H1 (cell line): ENCODE measurements around the gene GPC6. TPM values are rescaled to one million over a fixed set of nuclear protein-coding genes. Genes with fewer than 3 reads are reported as not detected.

Source experiments
- CTCF ChIA-PET: fragments of 300-600 bp; sonication (Branson Sonifier 250); formaldehyde crosslinking; loops from one replicate; lab custom pipeline; 2021; ENCODE audit not compliant: partially characterized antibody; lab: Charles Lee
- POLR2A ChIA-PET: fragments of 300-600 bp; sonication (Branson Sonifier 250); formaldehyde crosslinking; loops from one replicate; lab custom pipeline; 2021; ENCODE audit warnings: inconsistent platforms; ENCODE audit not compliant: partially characterized antibody; lab: Charles Lee
- DNase-seq, 2 experiments: peaks; one replicate each; pipeline versions ENCODE4 v3.0.0 to v3.0.0-alpha.2; 2010 to 2022; ENCODE audit warnings: low spot score in 2 of 2, low read depth in 1 of 2, mixed read lengths in 1 of 2
- FAIRE-seq: peaks from 2 replicates; lab custom pipeline; 2011; peaks lifted over from hg19 to GRCh38; lab: Jason Lieb, UNC
- H2AFZ ChIP-seq: 2 replicates; pipeline ENCODE4 v1.8.1; 2012; ENCODE audit warnings: low read length, inconsistent platforms
- H2AK5ac ChIP-seq: 2 replicates; pipeline ENCODE4 v1.6.1; 2013; ENCODE audit warnings: low read depth, low read length
- H2BK120ac ChIP-seq: replicated peaks from 2 replicates; pipeline ENCODE3; 2013; ENCODE audit warnings: low read depth, low read length, inconsistent platforms
- H2BK12ac ChIP-seq: 2 replicates; pipeline ENCODE4 v1.6.1; 2013; ENCODE audit warnings: low read depth, low read length
- H2BK15ac ChIP-seq: 2 replicates; pipeline ENCODE4 v1.6.1; 2013; ENCODE audit warnings: low read length
- H2BK20ac ChIP-seq: 2 replicates; pipeline ENCODE4 v1.6.1; 2013; ENCODE audit warnings: low read length
- H2BK5ac ChIP-seq: 2 replicates; pipeline ENCODE4 v1.6.1; 2013; ENCODE audit warnings: low read depth, low read length
- H3K14ac ChIP-seq: 2 replicates; pipeline ENCODE4 v1.6.1; 2013; ENCODE audit warnings: inconsistent platforms; ENCODE audit not compliant: insufficient read length
- H3K18ac ChIP-seq: 2 replicates; pipeline ENCODE4 v1.6.1; 2013; ENCODE audit warnings: low read length; ENCODE audit errors: extremely low read depth
- H3K23ac ChIP-seq: 2 replicates; pipeline ENCODE4 v1.6.1; 2013; ENCODE audit warnings: inconsistent platforms; ENCODE audit not compliant: insufficient read length
- H3K23me2 ChIP-seq: 2 replicates; pipeline ENCODE4 v1.6.1; 2013; ENCODE audit warnings: low read depth, low read length
- H3K27ac ChIP-seq: 2 replicates; pipeline ENCODE4 v1.6.1; 2011; ENCODE audit warnings: low read depth, low read length, inconsistent platforms
- H3K27me3 ChIP-seq, 4 experiments: replicated peaks in 1 of 4; 1 replicate in 1 of 4; 2 replicates in 3 of 4; pipeline versions ENCODE4 v1.6.1 to v1.8.1; 2011 to 2013; ENCODE audit warnings: low read length in 3 of 4, mild to moderate bottlenecking in 3 of 4, inconsistent platforms in 2 of 4, mixed read lengths in 2 of 4, moderate library complexity in 1 of 4; ENCODE audit not compliant: control insufficient read depth in 3 of 4, insufficient read depth in 3 of 4; ENCODE audit errors: extremely low read depth in 1 of 4
- H3K36me3 ChIP-seq, 4 experiments: 2 replicates each; pipeline versions ENCODE4 v1.6.1 to v1.8.1; 2011 to 2013; ENCODE audit warnings: mild to moderate bottlenecking in 4 of 4, low read length in 3 of 4, moderate library complexity in 2 of 4, control low read depth in 1 of 4, inconsistent platforms in 1 of 4; ENCODE audit not compliant: insufficient read depth in 4 of 4, control insufficient read depth in 2 of 4
- H3K4ac ChIP-seq: replicated peaks from 2 replicates; pipeline ENCODE3; 2013; ENCODE audit warnings: low read length, low read depth, mixed read lengths, inconsistent platforms; ENCODE audit not compliant: insufficient read length
- H3K4me1 ChIP-seq, 4 experiments: replicated peaks in 1 of 4; 1 replicate in 1 of 4; 2 replicates in 3 of 4; pipeline versions ENCODE4 v1.6.1 to v1.8.1; 2011 to 2013; ENCODE audit warnings: low read length in 3 of 4, inconsistent platforms in 2 of 4, mixed read lengths in 1 of 4; ENCODE audit not compliant: insufficient read depth in 4 of 4, control insufficient read depth in 3 of 4
- H3K4me2 ChIP-seq, 2 experiments: 2 replicates each; pipeline versions ENCODE4 v1.6.1 to v1.8.1; 2011 to 2013; ENCODE audit warnings: low read depth in 2 of 2, low read length in 2 of 2, control low read depth in 1 of 2, inconsistent platforms in 1 of 2, mild to moderate bottlenecking in 1 of 2; ENCODE audit not compliant: insufficient read depth in 1 of 2
- H3K4me3 ChIP-seq, 4 experiments: fragments of 200-600, 300-600 bp in 1 of 4; sonication (generic), shearing (Covaris generic), sonication (Bioruptor Twin) in 1 of 4; 2 replicates each; pipeline versions ENCODE4 v1.5.1 to v1.8.1; 2011 to 2016; ENCODE audit warnings: low read length in 4 of 4, low read depth in 3 of 4, control low read depth in 2 of 4, inconsistent platforms in 2 of 4, mild to moderate bottlenecking in 2 of 4, mixed read lengths in 1 of 4, moderate library complexity in 1 of 4; ENCODE audit not compliant: insufficient read depth in 2 of 4; ENCODE audit errors: extremely low read depth in 1 of 4
- H3K56ac ChIP-seq: replicated peaks from 2 replicates; pipeline ENCODE3; 2013; ENCODE audit warnings: low read depth, mild to moderate bottlenecking, mixed read lengths, low read length, inconsistent platforms; ENCODE audit not compliant: insufficient read length
- H3K79me1 ChIP-seq: 2 replicates; pipeline ENCODE4 v1.6.1; 2013; ENCODE audit warnings: low read depth, low read length, control low read depth
- H3K79me2 ChIP-seq, 2 experiments: 2 replicates each; pipeline versions ENCODE4 v1.6.1 to v1.8.1; 2012 to 2013; ENCODE audit warnings: low read length in 2 of 2, mild to moderate bottlenecking in 2 of 2, inconsistent platforms in 1 of 2; ENCODE audit not compliant: insufficient read depth in 2 of 2, control insufficient read depth in 1 of 2
- H3K9ac ChIP-seq, 4 experiments: replicated peaks in 1 of 4; 1 replicate in 1 of 4; 2 replicates in 3 of 4; pipeline versions ENCODE4 v1.6.1 to v1.8.1; 2011 to 2013; ENCODE audit warnings: low read depth in 3 of 4, low read length in 3 of 4, control low read depth in 2 of 4, mild to moderate bottlenecking in 2 of 4, moderate library complexity in 2 of 4, inconsistent platforms in 1 of 4; ENCODE audit errors: extremely low read depth in 1 of 4
- H3K9me3 ChIP-seq, 2 experiments: 2 replicates each; pipeline versions ENCODE4 v1.6.1 to v1.8.1; 2012 to 2013; ENCODE audit warnings: mild to moderate bottlenecking in 2 of 2, moderate library complexity in 2 of 2, control low read depth in 1 of 2, inconsistent platforms in 1 of 2, low read depth in 1 of 2, low read length in 1 of 2, mixed read lengths in 1 of 2; ENCODE audit not compliant: insufficient read depth in 2 of 2
- H4K20me1 ChIP-seq, 2 experiments: replicated peaks in 1 of 2; 2 replicates each; pipeline versions ENCODE3 to v1.8.1; 2011 to 2013; ENCODE audit warnings: inconsistent platforms in 2 of 2, low read length in 2 of 2, mild to moderate bottlenecking in 1 of 2; ENCODE audit not compliant: insufficient read depth in 2 of 2, control insufficient read depth in 1 of 2
- H4K5ac ChIP-seq: 2 replicates; pipeline ENCODE4 v1.6.1; 2013; ENCODE audit warnings: low read length, low read depth, mixed read lengths, inconsistent platforms; ENCODE audit not compliant: insufficient read length
- H4K8ac ChIP-seq: 2 replicates; pipeline ENCODE4 v1.8.0; 2013; ENCODE audit warnings: mild to moderate bottlenecking, moderate library complexity, low read length, inconsistent platforms; ENCODE audit not compliant: insufficient read depth; ENCODE audit errors: extremely low read depth
- H4K91ac ChIP-seq: replicated peaks from 2 replicates; pipeline ENCODE3; 2013; ENCODE audit warnings: low read length, mixed read lengths, inconsistent platforms; ENCODE audit not compliant: insufficient read length
- ATF2 ChIP-seq: IDR thresholded peaks from 2 replicates; pipeline ENCODE4 v1.6.1; 2012; ENCODE audit warnings: low read length, inconsistent platforms
- CREB1 ChIP-seq: IDR thresholded peaks from 2 replicates; pipeline ENCODE4 v1.6.1; 2012; ENCODE audit warnings: inconsistent platforms
- CTBP2 ChIP-seq: IDR thresholded peaks from 2 replicates; pipeline ENCODE4 v1.7.0; 2011; ENCODE audit warnings: borderline replicate concordance, mild to moderate bottlenecking, moderate library complexity, mixed read lengths, low read length; ENCODE audit not compliant: insufficient read depth, insufficient read length
- EP300 ChIP-seq, 2 experiments: IDR thresholded peaks; 1 replicate in 1 of 2; 2 replicates in 1 of 2; pipeline ENCODE4 v1.6.1; 2011 to 2012; ENCODE audit warnings: low read depth in 2 of 2, low read length in 2 of 2, mild to moderate bottlenecking in 2 of 2, borderline replicate concordance in 1 of 2, inconsistent platforms in 1 of 2, moderate library complexity in 1 of 2
- GABPA ChIP-seq: IDR thresholded peaks from 2 replicates; pipeline ENCODE4 v1.6.1; 2011; ENCODE audit warnings: mild to moderate bottlenecking, low read length, moderate library complexity, borderline replicate concordance; ENCODE audit not compliant: insufficient read depth
- GTF2F1 ChIP-seq: IDR thresholded peaks from 2 replicates; pipeline ENCODE4 v1.6.1; 2012; ENCODE audit warnings: low read depth, low read length, improper control_type of control experiment, borderline replicate concordance
- JUN ChIP-seq: IDR thresholded peaks from 2 replicates; pipeline ENCODE4 v1.6.1; 2011; ENCODE audit warnings: low read depth, mild to moderate bottlenecking, improper control_type of control experiment, low read length
- TAF7 ChIP-seq: optimal IDR thresholded peaks from 2 replicates; pipeline ENCODE3; 2011; ENCODE audit warnings: low read depth, mild to moderate bottlenecking, inconsistent platforms, low read length, moderate library complexity, borderline replicate concordance
- TBP ChIP-seq: IDR thresholded peaks from 2 replicates; pipeline ENCODE4 v1.6.1; 2011; ENCODE audit warnings: low read depth, low read length, improper control_type of control experiment
- ZNF274 ChIP-seq: IDR thresholded peaks from 2 replicates; pipeline ENCODE4 v1.7.0; 2012; ENCODE audit warnings: low read length, borderline replicate concordance; ENCODE audit errors: extremely low read depth
- WGBS, 2 experiments: shearing (Covaris generic) in 1 of 2; methylation state at CpG; one replicate each; pipeline versions ENCODE4 v1.1.6 to v1.1.7; 2013 to 2015; ENCODE audit warnings: low lambda C conversion rate in 2 of 2, mixed read lengths in 2 of 2, inconsistent platforms in 1 of 2, low coverage in 1 of 2, missing lambda C conversion rate in 1 of 2; ENCODE audit not compliant: insufficient replicate concordance in 2 of 2, insufficient coverage in 1 of 2, insufficient read length in 1 of 2; ENCODE audit errors: extremely low coverage in 1 of 2, missing lambda C conversion rate in 1 of 2; 5-methylcytosine and 5-hydroxymethylcytosine counted together
- polyA plus RNA-seq, 7 experiments: library from polyadenylated mRNA; depleted of rRNA in 3 of 7; stranded (reverse) in 5 of 7; unstranded in 2 of 7; fragments of >200 nt in 5 of 7; fragments of 200-250 nt in 2 of 7; gene quantifications; 1 replicate in 5 of 7; 2 replicates in 1 of 7; 4 replicates in 1 of 7; pipeline versions ENCODE4 v1.2.1 to v1.2.3, GENCODE V29; 2011 to 2013; ENCODE audit warnings: missing spikeins in 2 of 7, mixed read lengths in 2 of 7
- total RNA-seq: library from RNA; stranded (reverse); fragmentation: NEBNext Ultra II Directional; extraction: Animal tissue kit (Norgen Biotek cat#: 25700); gene quantifications from 2 replicates; pipeline ENCODE4 v1.2.1, GENCODE V29; 2021

Gene GPC6
- total and polyA plus RNA-seq, 2 of the 8 experiments (the other 6 are each of a cell fraction or from before 2014, with no cell fraction given) = 5.4 to 12.0 TPM

GRCh38 chr13:93726173-93726957, 499.8 kb downstream of the GPC6 start:
- H3K9ac ChIP-seq = no peak overlapping the region
- no peak overlapping the region for H2BK5ac ChIP-seq
- FAIRE-seq (no peak), DNase-seq (no peak)
- 96% methylated on average over 6 of the region's 6 CpGs; no CpG with 5 or more reads in 1 of the 2 experiments for WGBS, 2 experiments
- H3K4ac ChIP-seq = no peak overlapping the region
- no peak overlapping the region for H3K23ac ChIP-seq
- no peak overlapping the region for H3K18ac ChIP-seq
- H3K56ac ChIP-seq = no peak overlapping the region
- H3K36me3 ChIP-seq = no peaks in the 10 kb centered on the region
- no peak overlapping the region for H2BK15ac ChIP-seq
- H3K79me2 ChIP-seq = no peaks in the 10 kb centered on the region
- H4K8ac ChIP-seq = no peak overlapping the region
- H3K27ac ChIP-seq = no peak overlapping the region
- H2BK12ac ChIP-seq = no peak overlapping the region
- no peak overlapping the region for H3K4me2 ChIP-seq
- no peak overlapping the region for H4K5ac ChIP-seq
- no peak overlapping the region for H2AK5ac ChIP-seq
- ChIA-PET CTCF (interaction anchor here (0.6 kb wide), 1 partner anchor 1767 kb away, joined by 4 read pairs; no protein-coding TSS in a partner anchor), POLR2A (interaction anchor here (0.6 kb wide), 1 partner anchor 11 kb away, joined by 3 read pairs; no protein-coding TSS in a partner anchor)
- H2BK120ac ChIP-seq = no peak overlapping the region
- H3K79me1 ChIP-seq = no peaks in the 10 kb centered on the region
- H3K23me2 ChIP-seq = no peaks in the 10 kb centered on the region
- H3K4me3 ChIP-seq = no peak overlapping the region
- H3K9me3 ChIP-seq = no peaks in the 10 kb centered on the region
- no peak overlapping the region for H2AFZ ChIP-seq
- H2BK20ac ChIP-seq = no peak overlapping the region
- no peaks in the 10 kb centered on the region for H3K4me1 ChIP-seq
- H4K91ac ChIP-seq = no peak overlapping the region
- H4K20me1 ChIP-seq = no peaks in the 10 kb centered on the region
- H3K14ac ChIP-seq = no peak overlapping the region
- H3K27me3 ChIP-seq = no peaks in the 10 kb centered on the region
- TF ChIP-seq GABPA = no peak
- no peak for TF ChIP-seq GTF2F1
- TF ChIP-seq JUN = no peak
- no peak for TF ChIP-seq TAF7
- no peak for TF ChIP-seq CREB1
- TF ChIP-seq ZNF274 = no peak
- TF ChIP-seq TBP = no peak
- no peak for TF ChIP-seq ATF2
- no peak for TF ChIP-seq CTBP2
- TF ChIP-seq EP300 (IDR thresholded peaks at IDR 0.05; ENCODE audit: borderline replicate concordance in 1 of 2, low read depth in 2 of 2, low read length in 2 of 2) = no peak
